Stimulated activated CD8-positive, alpha-beta memory T cell treated with anti-CD3 and anti-CD28 coated beads, Interleukin-4, amount 100 ng/mL, for 1 hour (primary cell): Measurements from ENCODE around the gene SKA3.
"Not testable (repeated sequence)": the region's sequence is repeated elsewhere in the genome, so short reads cannot be mapped to it uniquely, and the experiment has no call there.

ENCODE experiments used
- DNase-seq, 2 donors: peaks; one replicate each; pipeline ENCODE4 v3.0.0-alpha.2; 2020; ENCODE audit warnings: low read depth in 2 of 2, low spot score in 1 of 2

SKA3 gene

GRCh38 chr13:21176215-21176981, at the start of gene SKA3, which contains the start of gene MRPL57:
Gene SKA3 (minus strand): TSS chr13:21176552. CDS start chr13:21176477, 75 bp downstream.
Gene MRPL57 (plus strand): TSS chr13:21176658. CDS start chr13:21176917, 259 bp downstream.
- peak; percentile 80 to 89 for DNase-seq

GRCh38 chr13:21225082-21225481, 48.7 kb upstream of the SKA3 start:
- DNase-seq = no peak

- DNase-seq = no peak
These were observed 44.9 kb upstream of the SKA3 start for GRCh38 chr13:21221268-21221667.

- not testable (repeated sequence) for DNase-seq
These were observed 43.4 kb upstream of the SKA3 start for GRCh38 chr13:21219716-21220115.

- no peak for DNase-seq
These were observed 42.7 kb upstream of the SKA3 start for GRCh38 chr13:21219036-21219381.

GRCh38 chr13:21218351-21219035, 42.1 kb upstream of the SKA3 start:
- DNase-seq = no peak

- no peak for DNase-seq
These were observed 40.0 kb upstream of the SKA3 start for GRCh38 chr13:21216332-21216731.

- DNase-seq = not testable (repeated sequence)
These were observed 39.1 kb upstream of the SKA3 start for GRCh38 chr13:21215419-21215818.

GRCh38 chr13:21212138-21212775, 35.9 kb upstream of the SKA3 start:
- DNase-seq = no peak

GRCh38 chr13:21208652-21209154, 32.4 kb upstream of the SKA3 start:
- no peak for DNase-seq

GRCh38 chr13:21202767-21203531, 26.6 kb upstream of the SKA3 start:
- no peak for DNase-seq

- not testable (repeated sequence) for DNase-seq
These were observed 25.3 kb upstream of the SKA3 start for GRCh38 chr13:21201456-21202190.

- not testable (repeated sequence) for DNase-seq
These were observed 22.0 kb upstream of the SKA3 start for GRCh38 chr13:21198391-21198790.

- DNase-seq = not testable (repeated sequence)
These were observed 21.4 kb upstream of the SKA3 start for GRCh38 chr13:21197606-21198225.

- not testable (repeated sequence) for DNase-seq
These were observed 18.4 kb upstream of the SKA3 start for GRCh38 chr13:21194756-21195155.

GRCh38 chr13:21186410-21186809, 10.1 kb upstream of the SKA3 start:
- DNase-seq = not testable (repeated sequence)

GRCh38 chr13:21181671-21182070, 5.3 kb upstream of the SKA3 start:
- DNase-seq = no peak

GRCh38 chr13:21176982-21177284, 581 bp upstream of the SKA3 start:
- DNase-seq = no peak

GRCh38 chr13:21175656-21176214, 617 bp downstream of the SKA3 start:
- DNase-seq = no peak

GRCh38 chr13:21173767-21174166, 2.6 kb downstream of the SKA3 start:
- DNase-seq = not testable (repeated sequence)
